Measurements from ENCODE around the gene TTC4. TPM values are rescaled to one million over a fixed set of nuclear protein-coding genes. Genes with fewer than 3 reads are reported as not detected.

The TTC4 gene
- total RNA-seq, 1 donor from 2014 or later = 18.8 TPM

DNA sequence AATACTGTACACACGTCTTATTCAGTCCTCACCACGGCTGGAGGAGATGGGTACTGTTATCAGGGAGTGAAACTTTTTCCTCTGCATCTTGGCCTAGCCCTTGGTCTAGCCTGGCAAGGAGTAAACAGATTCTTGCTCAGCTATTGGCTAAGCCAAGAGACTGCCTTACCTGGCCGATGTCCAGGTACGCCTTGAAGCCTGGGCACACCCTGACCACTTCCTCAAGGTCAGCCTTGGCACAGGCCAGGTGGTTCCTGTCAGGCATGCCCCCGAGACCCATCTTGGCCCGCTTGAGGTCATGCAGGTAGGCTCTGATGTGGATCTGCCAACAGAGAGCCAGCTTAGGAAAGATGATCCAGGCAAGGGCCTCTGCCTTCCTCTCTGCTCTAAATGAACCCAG is 66.5 kb downstream of the TTC4 start:
- H3K79me2 ChIP-seq (ENCODE audit: insufficient read depth, low read length) = no peaks in the 10 kb centered on the region
- no peak overlapping the region for H3K27ac ChIP-seq (ENCODE audit: low read depth, low read length)
- Mint-ChIP-seq H3K4me1 (ENCODE audit: low read depth, unreplicated experiment) (no peaks in the 10 kb centered on the region), H3K27me3 (ENCODE audit: low read depth, unreplicated experiment) (peaks cover 72% of the 10 kb centered on the region), H3K36me3 (ENCODE audit: low read depth, unreplicated experiment) (no peaks in the 10 kb centered on the region), H3K9me3 (ENCODE audit: unreplicated experiment) (peaks cover 5% of the 10 kb centered on the region), H3K4me3 (ENCODE audit: unreplicated experiment) (no peak overlapping the region), H3K27ac (ENCODE audit: unreplicated experiment) (no peak overlapping the region)
- FAIRE-seq (no peak), DNase-seq (ENCODE audit: low read depth) (no peak)
- peaks cover 3% of the 10 kb centered on the region for H3K4me1 ChIP-seq (ENCODE audit: insufficient read depth, low read length)
- H3K27me3 ChIP-seq (ENCODE audit: insufficient read depth, low read length) = peaks cover 45% of the 10 kb centered on the region
- TF ChIP-seq, protein P1, sequence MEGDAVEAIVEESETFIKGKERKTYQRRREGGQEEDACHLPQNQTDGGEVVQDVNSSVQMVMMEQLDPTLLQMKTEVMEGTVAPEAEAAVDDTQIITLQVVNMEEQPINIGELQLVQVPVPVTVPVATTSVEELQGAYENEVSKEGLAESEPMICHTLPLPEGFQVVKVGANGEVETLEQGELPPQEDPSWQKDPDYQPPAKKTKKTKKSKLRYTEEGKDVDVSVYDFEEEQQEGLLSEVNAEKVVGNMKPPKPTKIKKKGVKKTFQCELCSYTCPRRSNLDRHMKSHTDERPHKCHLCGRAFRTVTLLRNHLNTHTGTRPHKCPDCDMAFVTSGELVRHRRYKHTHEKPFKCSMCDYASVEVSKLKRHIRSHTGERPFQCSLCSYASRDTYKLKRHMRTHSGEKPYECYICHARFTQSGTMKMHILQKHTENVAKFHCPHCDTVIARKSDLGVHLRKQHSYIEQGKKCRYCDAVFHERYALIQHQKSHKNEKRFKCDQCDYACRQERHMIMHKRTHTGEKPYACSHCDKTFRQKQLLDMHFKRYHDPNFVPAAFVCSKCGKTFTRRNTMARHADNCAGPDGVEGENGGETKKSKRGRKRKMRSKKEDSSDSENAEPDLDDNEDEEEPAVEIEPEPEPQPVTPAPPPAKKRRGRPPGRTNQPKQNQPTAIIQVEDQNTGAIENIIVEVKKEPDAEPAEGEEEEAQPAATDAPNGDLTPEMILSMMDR (IDR thresholded peaks at IDR 0.05; ENCODE audit: insufficient read depth, low read depth, low read length) = no peak
- TF ChIP-seq EZH2 (IDR thresholded peaks at IDR 0.05; ENCODE audit: insufficient read depth, low read length) = no peak
- H3K9me3 ChIP-seq (ENCODE audit: insufficient read depth, low read depth, low read length) = no peaks in the 10 kb centered on the region
- no peak overlapping the region for H3K9ac ChIP-seq (ENCODE audit: low read length)
- H4K20me1 ChIP-seq (ENCODE audit: insufficient read depth, low read length) = no peaks in the 10 kb centered on the region
- H3K36me3 ChIP-seq (ENCODE audit: insufficient read depth, low read length) = no peaks in the 10 kb centered on the region
- no peak overlapping the region for H3K4me3 ChIP-seq (ENCODE audit: insufficient read depth, low read depth, low read length)
- H3K4me2 ChIP-seq (ENCODE audit: low read length) = no peak overlapping the region
- no peak overlapping the region for H2AFZ ChIP-seq (ENCODE audit: low read depth, low read length)

DNA sequence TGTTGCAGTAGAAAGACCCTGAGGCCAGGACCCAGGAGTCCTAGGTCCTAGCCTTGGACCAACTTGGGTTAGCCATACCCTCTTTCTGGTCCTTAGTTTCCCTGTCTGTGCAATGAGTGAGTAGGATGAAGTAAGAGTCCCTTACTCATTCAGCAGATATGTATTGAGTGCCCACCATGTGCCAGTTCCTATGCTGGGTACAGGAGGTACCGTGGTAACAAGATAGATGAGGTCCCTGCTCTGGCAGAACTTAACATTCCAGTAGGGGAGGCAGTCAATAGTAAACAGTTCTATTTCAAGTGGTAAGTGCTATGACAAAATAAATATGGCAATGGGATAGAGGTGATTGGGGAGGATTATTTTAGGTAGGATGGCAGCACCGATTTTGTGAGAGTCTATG is 66.9 kb downstream of the TTC4 start:
- TF ChIP-seq, protein P1 (IDR thresholded peaks at IDR 0.05; ENCODE audit: insufficient read depth, low read depth, low read length) = no peak
- no peak for TF ChIP-seq EZH2 (IDR thresholded peaks at IDR 0.05; ENCODE audit: insufficient read depth, low read length)
- DNase-seq (ENCODE audit: low read depth) (no peak), FAIRE-seq (no peak)
- H2AFZ ChIP-seq (ENCODE audit: low read depth, low read length) = no peak overlapping the region
- no peak overlapping the region for H3K9ac ChIP-seq (ENCODE audit: low read length)
- no peak overlapping the region for H3K27ac Mint-ChIP-seq (ENCODE audit: unreplicated experiment)
- H3K9me3 ChIP-seq (ENCODE audit: insufficient read depth, low read depth, low read length) = no peaks in the 10 kb centered on the region
- no peak overlapping the region for H3K4me2 ChIP-seq (ENCODE audit: low read length)
- H3K4me1 ChIP-seq (ENCODE audit: insufficient read depth, low read length) = peaks cover 3% of the 10 kb centered on the region
- no peaks in the 10 kb centered on the region for H3K4me1 Mint-ChIP-seq (ENCODE audit: low read depth, unreplicated experiment)
- peaks cover 75% of the 10 kb centered on the region for H3K27me3 Mint-ChIP-seq (ENCODE audit: low read depth, unreplicated experiment)
- H3K79me2 ChIP-seq (ENCODE audit: insufficient read depth, low read length) = no peaks in the 10 kb centered on the region
- peaks cover 5% of the 10 kb centered on the region for H3K9me3 Mint-ChIP-seq (ENCODE audit: unreplicated experiment)
- no peaks in the 10 kb centered on the region for H4K20me1 ChIP-seq (ENCODE audit: insufficient read depth, low read length)
- H3K4me3 ChIP-seq (ENCODE audit: insufficient read depth, low read depth, low read length) = no peak overlapping the region
- no peak overlapping the region for H3K4me3 Mint-ChIP-seq (ENCODE audit: unreplicated experiment)
- H3K27me3 ChIP-seq (ENCODE audit: insufficient read depth, low read length) = peaks cover 47% of the 10 kb centered on the region
- H3K36me3 ChIP-seq (ENCODE audit: insufficient read depth, low read length) = no peaks in the 10 kb centered on the region
- H3K27ac ChIP-seq (ENCODE audit: low read depth, low read length) = no peak overlapping the region
- no peaks in the 10 kb centered on the region for H3K36me3 Mint-ChIP-seq (ENCODE audit: low read depth, unreplicated experiment)

DNA sequence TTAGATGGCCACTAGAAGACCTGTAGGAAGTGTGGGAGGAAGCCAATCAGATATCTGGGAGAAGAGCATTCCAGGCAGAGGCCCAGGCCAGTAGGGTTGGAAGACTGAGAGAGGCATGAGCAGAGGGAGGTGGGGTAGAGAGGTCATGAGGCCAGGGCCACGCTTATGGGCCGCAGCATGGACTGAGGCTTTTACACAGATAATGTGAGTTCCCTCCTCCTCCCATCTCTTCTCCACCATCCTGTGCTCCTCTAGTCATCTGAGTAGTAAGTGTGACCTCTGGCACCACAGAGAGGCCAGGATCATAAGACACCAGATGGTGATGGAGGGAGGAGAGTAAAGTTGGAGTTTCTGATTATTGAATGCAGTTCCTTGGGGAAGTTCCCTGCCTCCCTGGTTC is 68.4 kb downstream of the TTC4 start:
- Histone ChIP-seq H3K36me3 (ENCODE audit: insufficient read depth, low read length) (no peaks in the 10 kb centered on the region), H3K27ac (ENCODE audit: low read depth, low read length) (no peak overlapping the region), H3K27me3 (ENCODE audit: insufficient read depth, low read length) (peaks cover 40% of the 10 kb centered on the region), H3K4me2 (ENCODE audit: low read length) (no peak overlapping the region), H3K9me3 (ENCODE audit: insufficient read depth, low read depth, low read length) (no peaks in the 10 kb centered on the region), H2AFZ (ENCODE audit: low read depth, low read length) (no peak overlapping the region), H3K4me1 (ENCODE audit: insufficient read depth, low read length) (peaks cover 3% of the 10 kb centered on the region), H4K20me1 (ENCODE audit: insufficient read depth, low read length) (no peaks in the 10 kb centered on the region), H3K4me3 (ENCODE audit: insufficient read depth, low read depth, low read length) (no peak overlapping the region), H3K79me2 (ENCODE audit: insufficient read depth, low read length) (no peaks in the 10 kb centered on the region), H3K9ac (ENCODE audit: low read length) (no peak overlapping the region)
- DNase-seq (ENCODE audit: low read depth) = no peak
- H3K36me3 Mint-ChIP-seq (ENCODE audit: low read depth, unreplicated experiment) = no peaks in the 10 kb centered on the region
- H3K4me3 Mint-ChIP-seq (ENCODE audit: unreplicated experiment) = no peak overlapping the region
- H3K4me1 Mint-ChIP-seq (ENCODE audit: low read depth, unreplicated experiment) = no peaks in the 10 kb centered on the region
- H3K9me3 Mint-ChIP-seq (ENCODE audit: unreplicated experiment) = peaks cover 3% of the 10 kb centered on the region
- no peak for FAIRE-seq
- H3K27ac Mint-ChIP-seq (ENCODE audit: unreplicated experiment) = no peak overlapping the region
- TF ChIP-seq EZH2 (IDR thresholded peaks at IDR 0.05; ENCODE audit: insufficient read depth, low read length) = no peak
- TF ChIP-seq, protein P1 (IDR thresholded peaks at IDR 0.05; ENCODE audit: insufficient read depth, low read depth, low read length) = no peak
- H3K27me3 Mint-ChIP-seq (ENCODE audit: low read depth, unreplicated experiment) = peaks cover 71% of the 10 kb centered on the region
